ENCODE results near the gene DESI1. TPM values are rescaled to one million over a fixed set of nuclear protein-coding genes. Genes with fewer than 3 reads are reported as not detected.

The DESI1 gene
- total RNA-seq, 4 donors from 2014 or later = 22.3 to 39.4 (median 29.9) TPM

GRCh38 chr22:41579997-41580355 lies 40.9 kb downstream of the DESI1 start:
- Histone ChIP-seq H3K36me3 (peaks cover 0 to 91% (median 0%) of the 10 kb centered on the region in 3 donors), H3K27ac (no peak overlapping the region), H3K9me3 (no peaks in the 10 kb centered on the region), H3K4me3 (no peak overlapping the region), H3K4me1 (no peaks in the 10 kb centered on the region), H3K27me3 (no peaks in the 10 kb centered on the region)
- no peak for DNase-seq
- no peak for TF ChIP-seq POLR2A (IDR thresholded peaks at IDR 0.05)
- no peak for TF ChIP-seq CTCF (IDR thresholded peaks at IDR 0.05)

- Histone ChIP-seq H3K9me3 (no peaks in the 10 kb centered on the region), H3K27me3 (no peaks in the 10 kb centered on the region), H3K36me3 (peaks cover 0 to 86% (median 0%) of the 10 kb centered on the region in 3 donors), H3K4me1 (no peaks in the 10 kb centered on the region), H3K4me3 (no peak overlapping the region), H3K27ac (no peak overlapping the region)
- DNase-seq = no peak
- TF ChIP-seq POLR2A (IDR thresholded peaks at IDR 0.05) (no peak), CTCF (IDR thresholded peaks at IDR 0.05) (no peak)
These were observed 41.4 kb downstream of the DESI1 start for GRCh38 chr22:41579297-41579996.

- H3K9me3 ChIP-seq = no peaks in the 10 kb centered on the region
- H3K4me3 ChIP-seq = no peak overlapping the region
- H3K36me3 ChIP-seq = peaks cover 0 to 80% (median 0%) of the 10 kb centered on the region in 3 donors
- DNase-seq = no peak
- TF ChIP-seq CTCF (IDR thresholded peaks at IDR 0.05) (no peak), POLR2A (IDR thresholded peaks at IDR 0.05) (no peak)
- no peaks in the 10 kb centered on the region for H3K27me3 ChIP-seq
- H3K27ac ChIP-seq = no peak overlapping the region
- no peaks in the 10 kb centered on the region for H3K4me1 ChIP-seq
These were observed 42.0 kb downstream of the DESI1 start for GRCh38 chr22:41578818-41579217.

DNA sequence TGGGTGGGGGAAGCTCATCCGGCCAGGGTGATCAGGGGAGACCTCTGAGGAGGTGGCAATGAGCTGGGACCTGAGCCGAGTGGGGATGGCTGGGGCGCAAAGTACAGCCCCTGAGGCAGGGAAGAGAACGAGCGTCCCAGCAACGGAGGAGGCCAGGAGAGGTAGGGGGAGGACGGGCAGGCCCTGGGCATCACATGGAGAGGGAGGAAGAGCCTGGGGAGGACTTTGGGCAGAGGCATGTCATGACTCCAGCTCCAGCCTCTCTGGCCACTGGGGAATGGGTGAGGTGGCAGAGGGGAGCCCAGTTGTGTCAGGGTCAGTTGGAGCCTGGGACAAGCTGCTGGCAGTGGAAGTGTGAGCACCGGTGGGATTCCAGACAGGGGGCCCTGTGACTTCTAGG lies 42.7 kb downstream of the DESI1 start:
- Histone ChIP-seq H3K27me3 (no peaks in the 10 kb centered on the region), H3K4me3 (no peak overlapping the region), H3K27ac (no peak overlapping the region), H3K4me1 (no peaks in the 10 kb centered on the region), H3K36me3 (peaks cover 0 to 73% (median 0%) of the 10 kb centered on the region in 3 donors), H3K9me3 (no peaks in the 10 kb centered on the region)
- TF ChIP-seq POLR2A (IDR thresholded peaks at IDR 0.05) (no peak), CTCF (IDR thresholded peaks at IDR 0.05) (no peak)
- DNase-seq = no peak

GRCh38 chr22:41576877-41577276 lies 44.0 kb downstream of the DESI1 start:
- H3K27ac ChIP-seq = no peak overlapping the region
- no peaks in the 10 kb centered on the region for H3K4me1 ChIP-seq
- H3K9me3 ChIP-seq = no peaks in the 10 kb centered on the region
- H3K27me3 ChIP-seq = no peaks in the 10 kb centered on the region
- DNase-seq = peak in 2 of 3 donors; percentile 62 to 64
- TF ChIP-seq POLR2A (IDR thresholded peaks at IDR 0.05) (no peak), CTCF (IDR thresholded peaks at IDR 0.05) (peak in 4 of 6 experiments; percentile 29 to 70 (median 64))
- H3K36me3 ChIP-seq = peaks cover 0 to 61% (median 0%) of the 10 kb centered on the region in 3 donors
- H3K4me3 ChIP-seq = no peak overlapping the region
